Heart right ventricle (tissue), 16 donors: ENCODE results near the gene MSANTD1. TPM values are rescaled to one million over a fixed set of nuclear protein-coding genes. Genes with fewer than 3 reads are reported as not detected.

ENCODE experiments used
- ATAC-seq, 8 donors: fragments of 200-7000 bp; cut with Tn5 transposase; one replicate each; pipeline ENCODE4 v1.9.1; 2020; ENCODE audit warnings: mild to moderate bottlenecking in 8 of 8, moderate library complexity in 8 of 8, moderate number of reproducible peaks in 1 of 8
- DNase-seq, 2 donors: peaks; one replicate each; pipeline ENCODE4 v3.0.0-alpha.2; 2020
- H3K27ac ChIP-seq, 10 donors: fragments of 200-600 bp; sonication (generic) in 2 of 10; one replicate each; pipeline versions ENCODE4 v1.5.0 to v1.8.0; 2020 to 2022; ENCODE audit warnings: mild to moderate bottlenecking in 3 of 10
- H3K27me3 ChIP-seq, 7 donors: fragments of 200-600 bp; one replicate each; pipeline ENCODE4 v1.8.0; 2021 to 2022; ENCODE audit warnings: mild to moderate bottlenecking in 2 of 7
- H3K36me3 ChIP-seq, 9 donors: fragments of 200-600 bp; sonication (generic) in 1 of 9; one replicate each; pipeline versions ENCODE4 v1.5.0 to v1.8.0; 2020 to 2022; ENCODE audit warnings: mild to moderate bottlenecking in 2 of 9
- H3K4me1 ChIP-seq, 9 donors: fragments of 200-600 bp; sonication (generic) in 1 of 9; one replicate each; pipeline versions ENCODE4 v1.5.0 to v1.8.0; 2020 to 2022; ENCODE audit warnings: mild to moderate bottlenecking in 4 of 9
- H3K4me3 ChIP-seq, 10 donors: fragments of 200-600 bp; sonication (generic) in 2 of 10; one replicate each; pipeline versions ENCODE4 v1.5.0 to v1.8.0; 2020 to 2022; ENCODE audit warnings: mild to moderate bottlenecking in 7 of 10, moderate library complexity in 2 of 10
- H3K9me3 ChIP-seq, 11 donors: fragments of 200-600 bp in 10 of 11; sonication (generic) in 2 of 11; one replicate each; pipeline versions ENCODE4 v1.5.0 to v1.8.0; 2013 to 2022; ENCODE audit warnings: mild to moderate bottlenecking in 2 of 11, control low read depth in 1 of 11, moderate library complexity in 1 of 11
- CTCF ChIP-seq, 9 donors: fragments of 200-600 bp; sonication (generic) in 2 of 9; IDR thresholded peaks; one replicate each; pipeline versions ENCODE4 v1.5.0 to v1.8.0; 2021 to 2022; ENCODE audit warnings: antibody characterized with exemption in 9 of 9, mild to moderate bottlenecking in 5 of 9, moderate library complexity in 1 of 9
- WGBS, 2 donors: extraction: QIAGEN DNeasy Blood & Tissue Kit; methylation state at CpG; one replicate each; pipeline ENCODE4 v1.1.7; 2013; ENCODE audit warnings: inconsistent platforms in 1 of 2; 5-methylcytosine and 5-hydroxymethylcytosine counted together
- intact Hi-C, 10 donors: fragments of 100-400 bp; cut with DNase I; formaldehyde crosslinking; loops; one replicate each; pipeline versions ENCODE4 v1.11.1 to v1.14.2; 2022
- polyA plus RNA-seq, 2 donors: library from polyadenylated mRNA; stranded (reverse); fragments of 200-250 nt; gene quantifications; one replicate each; pipeline ENCODE4 v1.2.3, GENCODE V29; 2013
- total RNA-seq, 10 donors: library from RNA; stranded (reverse); fragmentation: NEBNext Ultra II Directional in 3 of 10; extraction: Animal tissue kit (Norgen Biotek cat#: 25700) in 3 of 10; gene quantifications; one replicate each; pipeline versions ENCODE4 v1.2.1 to v1.2.4, GENCODE V29; 2021 to 2023
- donor health status: Arrhythmogenic right ventricular cardiomyopathy.
- donor health status: ischemic (EF 13 %, LVEDD 7.1; RV severe dilation, severe dysfunction).
- donor health status: healthy with polysubstance abuse.
- donor health status: DM: no; HTN: yes; CAD: no.
- donor health status: DM: no; HTN: no; CAD: no.
- donor health status: ischemic (EF 25% LVEDD 6.9; RV normal size, moderate dysfunction).
- donor health status: ischemic (EF 25% LVEDD 5.7; RV mildly dilated, moderate dysfunction).
- donor health status: healthy.
- donor health status: DM: yes; HTN: yes; CAD: no.
- donor health status: Ischemic cardiomyopathy.
- donor health status: ischemic (EF 35%, LVEDD 5.7; RV mildly dilated, moderate dysfunction).
- donor health status: nonischemic (EF 11% LVEDD 7.7; RV severe dilation, severe dysfunction).
- donor health status: DM: yes; HTN: yes; CAD: no.
- donor health status: PGD.
- donor health status: ischemic (EF 29% LVEDD 5.4; RV normal size, mild dysfunction).
- donor health status: nonischemic (EF 23%, LVEDD 6.1; RV moderate dilation, normal function).

MSANTD1 gene
- total and polyA plus RNA-seq, 12 donors: 0.25 to 1.2 (median 0.41) TPM

GRCh38 chr4:3236326-3236878, 12.6 kb upstream of the MSANTD1 start:
- DNase-seq (no peak), ATAC-seq (no peak)
- no peak for TF ChIP-seq CTCF (IDR thresholded peaks at IDR 0.05)
- Histone ChIP-seq H3K27ac (no peak overlapping the region), H3K9me3 (no peaks in the 10 kb centered on the region), H3K27me3 (no peaks in the 10 kb centered on the region), H3K4me1 (peaks cover 0 to 3% (median 0%) of the 10 kb centered on the region in 9 donors), H3K4me3 (no peak overlapping the region), H3K36me3 (peaks cover 0 to 100% (median 34%) of the 10 kb centered on the region in 9 donors)
- intact Hi-C loops: no loop called here
- 87 to 95% methylated on average over 9 of the region's 9 CpGs for WGBS, 2 donors

DNA sequence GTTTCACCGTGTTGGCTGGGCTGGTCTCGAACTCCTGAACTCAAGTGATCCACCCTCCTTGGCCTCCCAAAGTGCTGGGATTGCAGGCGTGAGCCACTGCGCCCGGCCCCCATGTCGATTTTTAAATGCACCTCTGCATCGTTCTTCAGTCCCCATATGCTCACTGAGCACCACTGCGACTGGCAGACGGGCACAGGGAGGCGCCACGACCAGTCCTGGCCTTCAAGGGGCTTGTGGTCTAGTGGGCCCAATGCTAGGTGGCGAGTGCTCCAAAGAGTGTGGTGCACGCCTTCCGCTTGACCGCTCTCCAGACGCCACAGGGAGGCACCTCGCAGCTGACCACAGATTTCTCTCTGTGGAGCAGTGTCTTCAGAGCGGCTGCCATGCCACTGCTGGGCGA, 11.7 kb upstream of the MSANTD1 start:
- Histone ChIP-seq H3K27me3 (no peaks in the 10 kb centered on the region), H3K9me3 (no peaks in the 10 kb centered on the region), H3K27ac (no peak overlapping the region), H3K4me1 (peaks cover 0 to 6% (median 0%) of the 10 kb centered on the region in 9 donors), H3K4me3 (no peak overlapping the region), H3K36me3 (peaks cover 0 to 100% (median 32%) of the 10 kb centered on the region in 9 donors)
- DNase-seq (no peak), ATAC-seq (no peak)
- no peak for TF ChIP-seq CTCF (IDR thresholded peaks at IDR 0.05)
- 96 to 97% methylated on average over 19 of the region's 19 CpGs for WGBS, 2 donors
- intact Hi-C loops: no loop called here

- Histone ChIP-seq H3K36me3 (peaks cover 0 to 96% (median 26%) of the 10 kb centered on the region in 9 donors), H3K27ac (no peak overlapping the region), H3K9me3 (no peaks in the 10 kb centered on the region), H3K4me3 (no peak overlapping the region), H3K27me3 (no peaks in the 10 kb centered on the region), H3K4me1 (peaks cover 0 to 6% (median 0%) of the 10 kb centered on the region in 9 donors)
- DNase-seq: no peak
- intact Hi-C loops: no loop called here
- no peak for TF ChIP-seq CTCF (IDR thresholded peaks at IDR 0.05)
- no peak for ATAC-seq
- 92 to 93% methylated on average over 26 of the region's 26 CpGs for WGBS, 2 donors
Measured at GRCh38 chr4:3237712-3238560, 11.0 kb upstream of the MSANTD1 start.

- no peaks in the 10 kb centered on the region for H3K27me3 ChIP-seq
- no peak for TF ChIP-seq CTCF (IDR thresholded peaks at IDR 0.05)
- ATAC-seq: no peak
Measured at GRCh38 chr4:3238721-3239120, 10.2 kb upstream of the MSANTD1 start.

More at GRCh38 chr4:3238721-3239120, 10.2 kb upstream of the MSANTD1 start:
- Histone ChIP-seq H3K27ac (no peak overlapping the region), H3K4me1 (peaks cover 0 to 6% (median 0%) of the 10 kb centered on the region in 9 donors), H3K36me3 (peaks cover 0 to 93% (median 19%) of the 10 kb centered on the region in 9 donors), H3K4me3 (no peak overlapping the region), H3K9me3 (no peaks in the 10 kb centered on the region)
- DNase-seq: no peak
- intact Hi-C loops: no loop called here
- WGBS, 2 donors: 66 to 82% methylated on average over 18 of the region's 18 CpGs
